Natural killer cell (primary cell): ENCODE results near the gene CCDC150. TPM values are rescaled to one million over a fixed set of nuclear protein-coding genes. Genes with fewer than 3 reads are reported as not detected.

Source experiments
- ATAC-seq, 3 donors: fragments of 150-1000 bp in 2 of 3; fragments of 200-7000 bp in 1 of 3; cut with Tn5 transposase; 1 replicate in 1 of 3; 2 replicates in 2 of 3; pipeline ENCODE4 v1.10.0; 2021; ENCODE audit warnings: mild to moderate bottlenecking in 2 of 3, moderate library complexity in 2 of 3
- DNase-seq, 2 donors: peaks; one replicate each; pipeline versions ENCODE4 v3.0.0 to v3.0.0-alpha.2; 2013 to 2021; ENCODE audit warnings: mixed read lengths in 1 of 2
- H3K27ac ChIP-seq: one replicate; pipeline ENCODE4 v1.5.1; 2013; ENCODE audit warnings: mild to moderate bottlenecking, low read length
- H3K27me3 ChIP-seq: one replicate; pipeline ENCODE4 v1.6.1; 2013; ENCODE audit warnings: low read length; ENCODE audit not compliant: control insufficient read depth, insufficient read depth
- H3K36me3 ChIP-seq: one replicate; pipeline ENCODE4 v1.6.1; 2013; ENCODE audit warnings: low read length; ENCODE audit not compliant: control insufficient read depth, insufficient read depth
- H3K4me1 ChIP-seq: one replicate; pipeline ENCODE4 v1.6.1; 2013; ENCODE audit warnings: low read length; ENCODE audit not compliant: control insufficient read depth, insufficient read depth
- H3K4me3 ChIP-seq: one replicate; pipeline ENCODE4 v1.5.1; 2013; ENCODE audit warnings: low read length
- H3K9me3 ChIP-seq: one replicate; pipeline ENCODE4 v1.6.1; 2013; ENCODE audit warnings: low read length; ENCODE audit not compliant: control insufficient read depth, insufficient read depth
- H3K27ac Mint-ChIP-seq, 2 donors: one replicate each; pipeline ENCODE4 v1.8.0; 2022; ENCODE audit warnings: mild to moderate bottlenecking in 2 of 2, mixed read lengths in 2 of 2, moderate library complexity in 1 of 2
- H3K27me3 Mint-ChIP-seq, 2 donors: one replicate each; pipeline ENCODE4 v1.8.0; 2022; ENCODE audit warnings: low read depth in 2 of 2, mixed read lengths in 2 of 2
- H3K36me3 Mint-ChIP-seq: one replicate; pipeline ENCODE4 v1.8.0; 2022; ENCODE audit warnings: mixed read lengths
- H3K4me1 Mint-ChIP-seq, 2 donors: one replicate each; pipeline ENCODE4 v1.8.0; 2022; ENCODE audit warnings: mixed read lengths in 2 of 2
- H3K4me3 Mint-ChIP-seq: one replicate; pipeline ENCODE4 v1.8.0; 2022; ENCODE audit warnings: mild to moderate bottlenecking, moderate library complexity, mixed read lengths
- H3K9me3 Mint-ChIP-seq, 2 donors: one replicate each; pipeline ENCODE4 v1.8.0; 2022; ENCODE audit warnings: mixed read lengths in 2 of 2
- WGBS: methylation state at CpG from one replicate; pipeline ENCODE4 v1.1.7; 2013; ENCODE audit warnings: missing lambda C conversion rate; ENCODE audit not compliant: insufficient coverage; 5-methylcytosine and 5-hydroxymethylcytosine counted together
- intact Hi-C: fragments of 100-400 bp; cut with micrococcal nuclease; formaldehyde crosslinking; loops from one replicate; pipeline ENCODE4 v1.14.2; 2022
- total RNA-seq, 4 donors: library from RNA; stranded (reverse); fragments of 120-200 nt in 1 of 4; gene quantifications; one replicate each; pipeline versions ENCODE4 v1.2.3 to v1.2.4, GENCODE V29; 2013 to 2022
- TF ChIP-seq, protein P1 (sequence below): fragments of 200-600 bp; IDR thresholded peaks from one replicate; pipeline ENCODE4 v1.8.0; 2022; ENCODE audit warnings: antibody characterized with exemption

Gene CCDC150
- total RNA-seq, 3 donors from 2014 or later (not counting 1 experiment from before 2014, with no cell fraction given): 1.1 to 2.3 (median 1.3) TPM

DNA sequence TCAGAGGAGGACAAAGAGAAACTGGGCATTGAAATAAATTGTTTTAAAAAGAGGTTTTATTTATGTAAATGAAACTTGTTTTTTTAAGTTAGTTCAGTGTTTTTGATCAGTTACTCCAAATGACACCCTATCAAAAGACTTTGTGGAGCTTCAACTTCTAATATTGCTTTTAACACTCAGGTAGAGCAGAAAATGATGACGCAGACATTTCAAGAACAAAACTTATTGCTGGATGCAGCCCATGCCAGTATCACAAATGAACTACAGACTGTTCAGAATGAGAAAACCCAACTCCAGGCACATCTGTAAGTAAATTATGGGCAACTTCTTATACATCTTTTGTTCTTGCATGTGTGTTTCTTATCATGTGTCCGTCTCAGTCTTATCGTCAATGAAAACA lies 36.4 kb downstream of the CCDC150 start:
- ATAC-seq (no peak), DNase-seq (no peak)
- intact Hi-C loops: no loop called here
- Mint-ChIP-seq H3K4me3 (no peak overlapping the region), H3K27ac (no peak overlapping the region), H3K9me3 (no peaks in the 10 kb centered on the region), H3K27me3 (no peaks in the 10 kb centered on the region), H3K4me1 (no peaks in the 10 kb centered on the region), H3K36me3 (no peaks in the 10 kb centered on the region)
- Histone ChIP-seq H3K27ac (no peak overlapping the region), H3K9me3 (no peaks in the 10 kb centered on the region), H3K36me3 (no peaks in the 10 kb centered on the region), H3K4me1 (no peaks in the 10 kb centered on the region), H3K27me3 (no peaks in the 10 kb centered on the region), H3K4me3 (no peak overlapping the region)
- WGBS: 98% methylated on average over 3 of the region's 3 CpGs
- TF ChIP-seq, protein P1, sequence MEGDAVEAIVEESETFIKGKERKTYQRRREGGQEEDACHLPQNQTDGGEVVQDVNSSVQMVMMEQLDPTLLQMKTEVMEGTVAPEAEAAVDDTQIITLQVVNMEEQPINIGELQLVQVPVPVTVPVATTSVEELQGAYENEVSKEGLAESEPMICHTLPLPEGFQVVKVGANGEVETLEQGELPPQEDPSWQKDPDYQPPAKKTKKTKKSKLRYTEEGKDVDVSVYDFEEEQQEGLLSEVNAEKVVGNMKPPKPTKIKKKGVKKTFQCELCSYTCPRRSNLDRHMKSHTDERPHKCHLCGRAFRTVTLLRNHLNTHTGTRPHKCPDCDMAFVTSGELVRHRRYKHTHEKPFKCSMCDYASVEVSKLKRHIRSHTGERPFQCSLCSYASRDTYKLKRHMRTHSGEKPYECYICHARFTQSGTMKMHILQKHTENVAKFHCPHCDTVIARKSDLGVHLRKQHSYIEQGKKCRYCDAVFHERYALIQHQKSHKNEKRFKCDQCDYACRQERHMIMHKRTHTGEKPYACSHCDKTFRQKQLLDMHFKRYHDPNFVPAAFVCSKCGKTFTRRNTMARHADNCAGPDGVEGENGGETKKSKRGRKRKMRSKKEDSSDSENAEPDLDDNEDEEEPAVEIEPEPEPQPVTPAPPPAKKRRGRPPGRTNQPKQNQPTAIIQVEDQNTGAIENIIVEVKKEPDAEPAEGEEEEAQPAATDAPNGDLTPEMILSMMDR: no peak

- Histone ChIP-seq H3K27me3 (no peaks in the 10 kb centered on the region), H3K9me3 (no peaks in the 10 kb centered on the region), H3K4me1 (no peaks in the 10 kb centered on the region), H3K4me3 (no peak overlapping the region), H3K27ac (no peak overlapping the region), H3K36me3 (no peaks in the 10 kb centered on the region)
- intact Hi-C loops: no loop called here
- H3K4me3 Mint-ChIP-seq: no peak overlapping the region
- H3K27ac Mint-ChIP-seq: no peak overlapping the region
- no peaks in the 10 kb centered on the region for H3K27me3 Mint-ChIP-seq
- H3K4me1 Mint-ChIP-seq: no peaks in the 10 kb centered on the region
- no peaks in the 10 kb centered on the region for H3K36me3 Mint-ChIP-seq
- ATAC-seq: no peak
- no peaks in the 10 kb centered on the region for H3K9me3 Mint-ChIP-seq
- TF ChIP-seq, protein P1: no peak
- 95% methylated on average over 5 of the region's 5 CpGs for WGBS
- no peak for DNase-seq
Observed at GRCh38 chr2:196677404-196677803, 37.9 kb downstream of the CCDC150 start.

DNA sequence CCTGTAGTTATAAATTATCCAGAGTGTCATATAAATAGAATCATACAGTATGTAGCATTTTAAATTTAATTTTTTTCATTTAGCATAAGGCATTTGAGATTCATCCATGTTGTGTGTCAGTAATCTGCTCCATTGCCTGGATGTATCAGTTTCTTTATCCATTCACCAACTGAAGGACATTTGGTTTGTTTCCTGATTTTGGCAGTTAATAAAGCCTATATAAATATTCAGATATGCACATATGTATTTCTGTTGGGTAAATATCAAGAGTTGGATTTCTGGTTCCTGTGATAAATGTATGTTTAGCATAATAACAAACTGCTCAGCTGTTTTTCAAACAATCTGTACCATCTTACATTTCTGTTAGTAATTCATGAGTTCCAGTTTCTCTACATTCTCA lies 39.9 kb downstream of the CCDC150 start:
- no peaks in the 10 kb centered on the region for H3K4me1 Mint-ChIP-seq
- no peak overlapping the region for H3K4me3 Mint-ChIP-seq
- intact Hi-C loops: no loop called here
- Histone ChIP-seq H3K9me3 (no peaks in the 10 kb centered on the region), H3K36me3 (no peaks in the 10 kb centered on the region), H3K27me3 (no peaks in the 10 kb centered on the region), H3K27ac (no peak overlapping the region), H3K4me3 (no peak overlapping the region), H3K4me1 (no peaks in the 10 kb centered on the region)
- no peaks in the 10 kb centered on the region for H3K27me3 Mint-ChIP-seq
- peaks cover 0 to 4% of the 10 kb centered on the region in 2 donors for H3K9me3 Mint-ChIP-seq
- ATAC-seq: no peak
- no peak for DNase-seq
- TF ChIP-seq, protein P1: no peak
- H3K36me3 Mint-ChIP-seq: no peaks in the 10 kb centered on the region
- no peak overlapping the region for H3K27ac Mint-ChIP-seq

DNA sequence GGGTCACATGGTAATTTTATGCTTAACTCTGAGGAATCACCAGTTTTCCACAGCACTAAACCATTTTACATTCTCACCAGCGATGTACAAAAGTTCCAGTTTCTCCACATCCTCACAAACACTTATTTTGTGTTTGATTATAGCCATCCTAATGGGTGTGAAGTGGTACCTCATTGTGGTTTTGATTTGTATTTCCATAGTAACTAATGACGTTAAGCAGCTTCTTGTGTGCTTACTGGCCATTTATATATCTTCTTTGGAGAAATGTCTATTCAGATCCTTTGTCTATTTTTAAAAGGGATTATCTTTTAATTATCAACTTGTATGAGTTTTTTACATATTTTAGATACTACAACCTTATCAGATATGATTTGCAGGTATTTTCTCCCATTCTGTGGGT lies 42.0 kb downstream of the CCDC150 start:
- intact Hi-C loops: no loop called here
- no peak overlapping the region for H3K27ac Mint-ChIP-seq
- H3K36me3 Mint-ChIP-seq: no peaks in the 10 kb centered on the region
- peaks cover 0 to 7% of the 10 kb centered on the region in 2 donors for H3K9me3 Mint-ChIP-seq
- H3K4me3 Mint-ChIP-seq: no peak overlapping the region
- no CpG with 5 or more reads among the region's 2 CpGs for WGBS
- no peaks in the 10 kb centered on the region for H3K4me1 ChIP-seq
- H3K4me1 Mint-ChIP-seq: no peaks in the 10 kb centered on the region
- no peaks in the 10 kb centered on the region for H3K27me3 ChIP-seq
- no peaks in the 10 kb centered on the region for H3K27me3 Mint-ChIP-seq
- H3K36me3 ChIP-seq: no peaks in the 10 kb centered on the region
- no peak overlapping the region for H3K4me3 ChIP-seq
- DNase-seq: no peak
- no peak for ATAC-seq
- TF ChIP-seq, protein P1: no peak
- H3K9me3 ChIP-seq: no peaks in the 10 kb centered on the region
- H3K27ac ChIP-seq: no peak overlapping the region
